SK-N-SH (cell line): ENCODE results near the gene EPB41L2. TPM values are rescaled to one million over a fixed set of nuclear protein-coding genes. Genes with fewer than 3 reads are reported as not detected.

ENCODE experiments used
- CTCF ChIA-PET: fragments of 300-600, 350-600 bp; formaldehyde crosslinking; extraction: SDS; loops from one replicate; lab custom pipeline; 2021; lab: Yijun Ruan, JAX
- POLR2A ChIA-PET: fragments of 350-600 bp; sonication (Branson Sonifier 250); formaldehyde crosslinking; extraction: SDS; loops from one replicate; lab custom pipeline; 2020; ENCODE audit warnings: antibody characterized with exemption, inconsistent platforms; lab: Yijun Ruan, JAX
- DNase-seq: peaks from one replicate; pipeline ENCODE4 v3.0.0; 2012
- H2AFZ ChIP-seq: fragments of 200-600 bp; sonication (generic); 2 replicates; pipeline ENCODE4 v1.8.1; 2016; ENCODE audit warnings: antibody characterized with exemption, mild to moderate bottlenecking, low read depth
- H3F3A ChIP-seq: fragments of 200-600 bp; sonication (generic); replicated peaks from 2 replicates; pipeline ENCODE3; 2016; ENCODE audit warnings: antibody characterized with exemption, mild to moderate bottlenecking; ENCODE audit not compliant: insufficient read depth
- H3K27ac ChIP-seq, 2 experiments: fragments of 200-500 bp in 1 of 2; fragments of 200-600 bp in 1 of 2; sonication (Bioruptor generic) in 1 of 2; sonication (generic), shearing (Covaris generic) in 1 of 2; 2 replicates each; pipeline versions ENCODE4 v1.5.1 to v1.6.1; 2014 to 2016; ENCODE audit warnings: low read depth in 2 of 2, inconsistent platforms in 1 of 2, low read length in 1 of 2, mild to moderate bottlenecking in 1 of 2, mixed read lengths in 1 of 2
- H3K27me3 ChIP-seq: fragments of 200-600 bp; sonication (generic), shearing (Covaris generic); 2 replicates; pipeline ENCODE4 v1.6.1; 2016; ENCODE audit warnings: mixed run types; ENCODE audit not compliant: insufficient read depth
- H3K36me3 ChIP-seq, 2 experiments: fragments of 200-500 bp in 1 of 2; fragments of 200-600 bp in 1 of 2; sonication (Bioruptor generic) in 1 of 2; sonication (generic) in 1 of 2; replicated peaks in 1 of 2; 2 replicates each; pipeline versions ENCODE3 to v1.5.1; 2014 to 2016; ENCODE audit warnings: low read length in 1 of 2, mild to moderate bottlenecking in 1 of 2; ENCODE audit not compliant: insufficient read depth in 2 of 2, control insufficient read depth in 1 of 2
- H3K4me1 ChIP-seq, 2 experiments: fragments of 200-500 bp in 1 of 2; fragments of 200-600 bp in 1 of 2; sonication (Bioruptor generic) in 1 of 2; sonication (generic), shearing (Covaris generic) in 1 of 2; 2 replicates each; pipeline versions ENCODE4 v1.5.1 to v1.6.1; 2014 to 2016; ENCODE audit warnings: low read depth in 1 of 2, low read length in 1 of 2, mixed run types in 1 of 2; ENCODE audit not compliant: insufficient read depth in 2 of 2, control insufficient read depth in 1 of 2
- H3K4me2 ChIP-seq: fragments of 200-600 bp; sonication (generic), shearing (Covaris generic); 2 replicates; pipeline ENCODE4 v1.6.1; 2017; ENCODE audit warnings: mixed run types
- H3K4me3 ChIP-seq, 2 experiments: fragments of 200-500 bp in 1 of 2; fragments of 200-600 bp in 1 of 2; sonication (Bioruptor generic) in 1 of 2; sonication (generic), shearing (Covaris generic) in 1 of 2; 2 replicates each; pipeline versions ENCODE4 v1.5.1 to v1.8.1; 2014 to 2016; ENCODE audit warnings: low read depth in 2 of 2, inconsistent platforms in 1 of 2, low read length in 1 of 2, mild to moderate bottlenecking in 1 of 2, mixed read lengths in 1 of 2, moderate library complexity in 1 of 2
- H3K79me2 ChIP-seq: fragments of 200-600 bp; sonication (generic); 2 replicates; pipeline ENCODE4 v1.8.1; 2017; ENCODE audit warnings: mild to moderate bottlenecking; ENCODE audit not compliant: insufficient read depth
- H3K9ac ChIP-seq: fragments of 200-600 bp; sonication (generic); 2 replicates; pipeline ENCODE4 v1.6.1; 2017; ENCODE audit warnings: mixed run types
- H3K9me2 ChIP-seq: fragments of 200-600 bp; sonication (generic); 2 replicates; pipeline ENCODE4 v1.6.1; 2017; ENCODE audit warnings: mixed run types
- H3K9me3 ChIP-seq: fragments of 200-600 bp; sonication (generic); 2 replicates; pipeline ENCODE4 v1.6.1; 2017; ENCODE audit warnings: mixed run types, mild to moderate bottlenecking, moderate library complexity
- H4K20me1 ChIP-seq: fragments of 200-600 bp; sonication (generic); 2 replicates; pipeline ENCODE4 v1.6.1; 2017; ENCODE audit warnings: mild to moderate bottlenecking, mixed run types; ENCODE audit not compliant: insufficient read depth
- CHD2 ChIP-seq: fragments of 150-350 bp; IDR thresholded peaks from 2 replicates; pipeline ENCODE4 v1.6.1; 2018; ENCODE audit warnings: low read length; ENCODE audit not compliant: partially characterized antibody
- CTCF ChIP-seq: fragments of 200-600 bp; sonication (generic); IDR thresholded peaks from 2 replicates; pipeline ENCODE4 v1.6.1; 2017; ENCODE audit warnings: antibody characterized with exemption, mild to moderate bottlenecking, moderate library complexity
- ELF1 ChIP-seq: IDR thresholded peaks from 2 replicates; pipeline ENCODE4 v1.4.0; 2012
- EZH2phosphoT487 ChIP-seq: fragments of 200-600 bp; sonication (generic); IDR thresholded peaks from 2 replicates; pipeline ENCODE4 v1.6.1; 2017; ENCODE audit warnings: low read depth, mixed run types, mild to moderate bottlenecking, antibody characterized with exemption, moderate library complexity, borderline replicate concordance
- FOSL2 ChIP-seq: IDR thresholded peaks from 2 replicates; pipeline ENCODE4 v1.4.0; 2012; ENCODE audit warnings: low read depth, mild to moderate bottlenecking, moderate library complexity, borderline replicate concordance
- GATA2 ChIP-seq: sonication (generic); formaldehyde crosslinking; IDR thresholded peaks from 2 replicates; pipeline ENCODE4 v1.5.0; 2020; ENCODE audit warnings: mild to moderate bottlenecking, missing genetic modification reagents
- JUND ChIP-seq: IDR thresholded peaks from 2 replicates; pipeline ENCODE4 v1.4.0; 2012
- MEF2A ChIP-seq: IDR thresholded peaks from 2 replicates; pipeline ENCODE4 v1.4.0; 2012; ENCODE audit warnings: low read depth, borderline replicate concordance
- MXI1 ChIP-seq: IDR thresholded peaks from 2 replicates; pipeline ENCODE4 v1.6.1; 2012; ENCODE audit warnings: mild to moderate bottlenecking, low read depth, low read length, improper control_type of control experiment
- NFIC ChIP-seq: IDR thresholded peaks from 2 replicates; pipeline ENCODE4 v1.4.0; 2012; ENCODE audit warnings: borderline replicate concordance
- NRF1 ChIP-seq: IDR thresholded peaks from 2 replicates; pipeline ENCODE4 v1.6.1; 2012; ENCODE audit warnings: low read depth, mild to moderate bottlenecking, low read length
- POLR2AphosphoS5 ChIP-seq: IDR thresholded peaks from 2 replicates; pipeline ENCODE4 v1.6.1; 2012; ENCODE audit warnings: low read depth, low read length
- RCOR1 ChIP-seq: fragments of 150-350 bp; IDR thresholded peaks from 2 replicates; pipeline ENCODE4 v1.6.1; 2017; ENCODE audit warnings: antibody characterized with exemption, low read length
- REST ChIP-seq: IDR thresholded peaks from 2 replicates; pipeline ENCODE4 v1.6.1; 2012; ENCODE audit warnings: mild to moderate bottlenecking, low read depth, low read length, moderate library complexity
- RFX5 ChIP-seq: IDR thresholded peaks from 2 replicates; pipeline ENCODE4 v1.6.1; 2012; ENCODE audit warnings: mild to moderate bottlenecking, improper control_type of control experiment, low read length
- TAF1 ChIP-seq: IDR thresholded peaks from 2 replicates; pipeline ENCODE4 v1.6.1; 2012; ENCODE audit warnings: low read depth, mild to moderate bottlenecking, low read length, moderate library complexity, borderline replicate concordance
- TCF12 ChIP-seq: IDR thresholded peaks from 2 replicates; pipeline ENCODE4 v1.4.0; 2012
- USF2 ChIP-seq: fragments of 150-350 bp; IDR thresholded peaks from 2 replicates; pipeline ENCODE4 v1.6.1; 2017; ENCODE audit warnings: antibody characterized with exemption, low read length, low read depth, borderline replicate concordance
- WGBS: methylation state at CpG from one replicate; pipeline ENCODE4 v1.1.6; 2017; ENCODE audit warnings: low lambda C conversion rate; 5-methylcytosine and 5-hydroxymethylcytosine counted together
- polyA plus RNA-seq, 3 experiments: library from polyadenylated mRNA; depleted of rRNA; stranded (reverse); fragments of >200 nt; gene quantifications; 2 replicates each; pipeline ENCODE4 v1.2.3, GENCODE V29; 2012
- TF ChIP-seq, protein P1 (sequence below): IDR thresholded peaks from 2 replicates; pipeline ENCODE4; 2012

Gene EPB41L2
- polyA plus RNA-seq, 1 of the 3 experiments (the other 2 are of a cell fraction), result 1.4 TPM

- Histone ChIP-seq H3K9me3 (no peaks in the 10 kb centered on the region), H3K9ac (no peak overlapping the region), H3K27ac (no peak overlapping the region), H3K36me3 (no peaks in the 10 kb centered on the region), H3F3A (no peaks in the 10 kb centered on the region), H3K4me3 (no peak overlapping the region), H3K4me1 (no peaks in the 10 kb centered on the region), H3K9me2 (no peaks in the 10 kb centered on the region), H3K27me3 (no peaks in the 10 kb centered on the region), H4K20me1 (no peaks in the 10 kb centered on the region), H3K4me2 (no peak overlapping the region), H3K79me2 (no peaks in the 10 kb centered on the region), H2AFZ (no peak overlapping the region)
- 54% methylated on average over 4 of the region's 4 CpGs for WGBS
- TF ChIP-seq GATA2 (no peak), NRF1 (no peak), FOSL2 (no peak), ELF1 (no peak), CHD2 (no peak), EZH2phosphoT487 (no peak), USF2 (no peak), MEF2A (no peak), NFIC (no peak), CTCF (no peak), RFX5 (no peak), TAF1 (no peak), TCF12 (no peak), JUND (no peak), REST (no peak), RCOR1 (no peak), MXI1 (no peak), POLR2AphosphoS5 (no peak)
- TF ChIP-seq, protein P1, sequence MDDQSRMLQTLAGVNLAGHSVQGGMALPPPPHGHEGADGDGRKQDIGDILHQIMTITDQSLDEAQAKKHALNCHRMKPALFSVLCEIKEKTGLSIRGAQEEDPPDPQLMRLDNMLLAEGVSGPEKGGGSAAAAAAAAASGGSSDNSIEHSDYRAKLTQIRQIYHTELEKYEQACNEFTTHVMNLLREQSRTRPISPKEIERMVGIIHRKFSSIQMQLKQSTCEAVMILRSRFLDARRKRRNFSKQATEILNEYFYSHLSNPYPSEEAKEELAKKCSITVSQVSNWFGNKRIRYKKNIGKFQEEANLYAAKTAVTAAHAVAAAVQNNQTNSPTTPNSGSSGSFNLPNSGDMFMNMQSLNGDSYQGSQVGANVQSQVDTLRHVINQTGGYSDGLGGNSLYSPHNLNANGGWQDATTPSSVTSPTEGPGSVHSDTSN, result no peak
- ChIA-PET POLR2A (no interaction called here), CTCF (no interaction called here)
- no peak for DNase-seq
Measured at GRCh38 chr6:130826442-130827246, 236.4 kb downstream of the EPB41L2 start.
